PC-3 (cell line): ENCODE measurements around the gene NPNT. TPM values are rescaled to one million over a fixed set of nuclear protein-coding genes. Genes with fewer than 3 reads are reported as not detected.

Experiments
- ATAC-seq: fragments of 200-7000 bp; cut with Tn5 transposase; 2 replicates; pipeline ENCODE4 v1.9.1; 2020; ENCODE audit warnings: mild to moderate bottlenecking, moderate library complexity
- BruUV-seq: library from RNA; stranded (reverse); fragments of 400-500 nt; replicated peaks from 2 replicates; lab custom pipeline; 2021; lab: Mats Ljungman, UMichigan
- CTCF ChIA-PET: fragments of 300-600 bp; sonication (Branson Sonifier 250); formaldehyde crosslinking; loops from one replicate; lab custom pipeline; 2022; ENCODE audit warnings: antibody characterized with exemption; lab: Charles Lee
- POLR2A ChIA-PET: fragments of 300-600 bp; sonication (Branson Sonifier 250); formaldehyde crosslinking; loops from one replicate; lab custom pipeline; 2022; ENCODE audit warnings: antibody characterized with exemption; ENCODE audit not compliant: unreplicated experiment; lab: Charles Lee
- DNase-seq: peaks from one replicate; pipeline ENCODE4 v3.0.0-alpha.2; 2015
- H2AFZ ChIP-seq: fragments of 300-600 bp; sonication (generic); 2 replicates; pipeline ENCODE4 v1.6.0; 2016; ENCODE audit warnings: antibody characterized with exemption, low read length
- H3F3A ChIP-seq: fragments of 300-600 bp; sonication (generic); one replicate; pipeline ENCODE4 v1.6.0; 2017; ENCODE audit warnings: antibody characterized with exemption, low read length, control low read depth, mild to moderate bottlenecking; ENCODE audit not compliant: unreplicated experiment
- H3K27ac ChIP-seq: fragments of 300-600 bp; sonication (generic); 2 replicates; pipeline ENCODE4 v1.5.1; 2016; ENCODE audit warnings: mild to moderate bottlenecking, low read length
- H3K27me3 ChIP-seq: fragments of 300-600 bp; sonication (generic); 2 replicates; pipeline ENCODE4 v1.6.1; 2016; ENCODE audit warnings: low read length, mixed read lengths
- H3K36me3 ChIP-seq: fragments of 300-600 bp; sonication (generic); 2 replicates; pipeline ENCODE4 v1.6.1; 2016; ENCODE audit warnings: low read depth, mixed run types, low read length, mixed read lengths
- H3K4me1 ChIP-seq: fragments of 300-600 bp; sonication (generic); 2 replicates; pipeline ENCODE4 v1.5.1; 2016; ENCODE audit warnings: low read length; ENCODE audit not compliant: insufficient read depth
- H3K4me2 ChIP-seq: fragments of 300-600 bp; sonication (generic); 2 replicates; pipeline ENCODE4 v1.6.0; 2016; ENCODE audit warnings: low read length
- H3K4me3 ChIP-seq: fragments of 300-600 bp; sonication (generic); 2 replicates; pipeline ENCODE4 v1.5.1; 2016; ENCODE audit warnings: mild to moderate bottlenecking, low read length, mixed read lengths
- H3K79me2 ChIP-seq: fragments of 300-600 bp; sonication (generic); 2 replicates; pipeline ENCODE4 v1.6.1; 2017; ENCODE audit warnings: low read length, mixed read lengths
- H3K9ac ChIP-seq: fragments of 300-600 bp; sonication (generic); 2 replicates; pipeline ENCODE4 v1.6.0; 2016; ENCODE audit warnings: mild to moderate bottlenecking, low read length
- H3K9me2 ChIP-seq: fragments of 300-600 bp; sonication (generic); replicated peaks from 2 replicates; pipeline ENCODE4 v1.6.1; 2016; ENCODE audit warnings: mixed run types, low read length, mixed read lengths
- H3K9me3 ChIP-seq: fragments of 300-600 bp; sonication (generic); 2 replicates; pipeline ENCODE4 v1.6.1; 2016; ENCODE audit warnings: low read length, mixed read lengths
- H4K20me1 ChIP-seq: fragments of 300-600 bp; sonication (generic); 2 replicates; pipeline ENCODE4 v1.6.1; 2016; ENCODE audit warnings: low read length, mixed read lengths
- EZH2 ChIP-seq: fragments of 300-600 bp; sonication (generic); IDR thresholded peaks from one replicate; pipeline ENCODE4 v1.6.1; 2017; ENCODE audit warnings: antibody characterized with exemption, mild to moderate bottlenecking, low read length; ENCODE audit not compliant: unreplicated experiment
- EZH2phosphoT487 ChIP-seq: fragments of 300-600 bp; sonication (generic); IDR thresholded peaks from 2 replicates; pipeline ENCODE4 v1.6.1; 2018; ENCODE audit warnings: mild to moderate bottlenecking, antibody characterized with exemption, low read length, borderline replicate concordance
- intact Hi-C: fragments of 100-400 bp; cut with micrococcal nuclease; formaldehyde crosslinking; loops from 2 replicates; pipeline ENCODE4 v1.9.0; 2023
- total RNA-seq: library from RNA; depleted of rRNA; stranded (reverse); fragments of >200 nt; gene quantifications from 2 replicates; pipeline ENCODE4 v1.2.3, GENCODE V29; 2014
- TF ChIP-seq, protein P1 (sequence below): fragments of 300-600 bp; sonication (generic); conservative IDR thresholded peaks from 2 replicates; pipeline ENCODE4 v1.5.1; 2017; ENCODE audit warnings: antibody characterized with exemption, low read depth, mild to moderate bottlenecking, low read length

NPNT gene
- total RNA-seq, 1 experiment from 2014 or later, result 29.7 TPM

DNA sequence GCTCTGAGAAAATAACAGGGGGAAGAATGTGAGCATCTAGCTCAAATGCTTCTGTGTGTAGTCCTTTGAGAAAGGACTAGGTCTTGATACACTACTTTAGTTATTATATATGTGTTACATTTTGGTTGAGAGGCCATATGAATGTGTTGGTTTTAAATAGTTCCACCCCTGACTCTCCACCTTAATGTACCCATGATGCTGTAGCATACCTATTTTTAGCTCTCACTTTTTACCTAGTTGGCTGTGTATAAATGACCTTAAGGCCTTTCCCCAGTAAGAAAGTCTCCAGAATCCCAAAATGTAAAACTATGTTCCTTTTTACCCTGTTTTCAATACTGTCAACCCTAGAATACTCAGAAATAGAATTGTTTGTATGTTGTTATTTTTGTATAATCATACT lies 20.0 kb upstream of the NPNT start:
- Histone ChIP-seq H3K9me3 (no peaks in the 10 kb centered on the region), H3K36me3 (no peaks in the 10 kb centered on the region), H2AFZ (no peak overlapping the region), H4K20me1 (no peaks in the 10 kb centered on the region), H3K9me2 (no peaks in the 10 kb centered on the region), H3K27me3 (no peaks in the 10 kb centered on the region), H3K4me2 (no peak overlapping the region), H3K4me3 (no peak overlapping the region), H3K9ac (no peak overlapping the region), H3K27ac (no peak overlapping the region), H3K79me2 (no peaks in the 10 kb centered on the region), H3K4me1 (no peaks in the 10 kb centered on the region), H3F3A (no peaks in the 10 kb centered on the region)
- no TSS peak for BruUV-seq
- TF ChIP-seq, protein P1, sequence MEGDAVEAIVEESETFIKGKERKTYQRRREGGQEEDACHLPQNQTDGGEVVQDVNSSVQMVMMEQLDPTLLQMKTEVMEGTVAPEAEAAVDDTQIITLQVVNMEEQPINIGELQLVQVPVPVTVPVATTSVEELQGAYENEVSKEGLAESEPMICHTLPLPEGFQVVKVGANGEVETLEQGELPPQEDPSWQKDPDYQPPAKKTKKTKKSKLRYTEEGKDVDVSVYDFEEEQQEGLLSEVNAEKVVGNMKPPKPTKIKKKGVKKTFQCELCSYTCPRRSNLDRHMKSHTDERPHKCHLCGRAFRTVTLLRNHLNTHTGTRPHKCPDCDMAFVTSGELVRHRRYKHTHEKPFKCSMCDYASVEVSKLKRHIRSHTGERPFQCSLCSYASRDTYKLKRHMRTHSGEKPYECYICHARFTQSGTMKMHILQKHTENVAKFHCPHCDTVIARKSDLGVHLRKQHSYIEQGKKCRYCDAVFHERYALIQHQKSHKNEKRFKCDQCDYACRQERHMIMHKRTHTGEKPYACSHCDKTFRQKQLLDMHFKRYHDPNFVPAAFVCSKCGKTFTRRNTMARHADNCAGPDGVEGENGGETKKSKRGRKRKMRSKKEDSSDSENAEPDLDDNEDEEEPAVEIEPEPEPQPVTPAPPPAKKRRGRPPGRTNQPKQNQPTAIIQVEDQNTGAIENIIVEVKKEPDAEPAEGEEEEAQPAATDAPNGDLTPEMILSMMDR, result no peak
- TF ChIP-seq EZH2phosphoT487 (no peak), EZH2 (no peak)
- intact Hi-C loops, result no loop called here
- CTCF ChIA-PET, result no interaction called here
- POLR2A ChIA-PET, result no interaction called here
- ATAC-seq (no peak), DNase-seq (no peak)

DNA sequence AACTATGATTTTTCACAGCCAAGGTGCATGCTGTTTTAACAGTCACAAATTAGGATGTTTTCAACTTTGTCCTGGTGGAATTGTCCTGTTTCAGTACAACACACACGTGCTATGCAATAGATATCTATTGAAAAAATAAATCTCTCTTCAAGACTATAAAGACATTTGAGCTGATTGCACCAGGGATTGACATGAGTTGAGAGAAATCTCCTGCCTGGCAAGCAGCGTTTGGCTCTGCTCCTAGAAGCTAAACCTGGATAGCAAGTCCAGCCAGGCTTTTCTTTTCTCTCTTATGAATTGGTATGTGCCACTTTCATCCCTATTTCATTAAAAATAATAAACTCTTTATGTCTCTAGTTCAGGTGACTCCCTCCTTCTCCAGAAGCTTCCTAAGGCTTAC lies 16.6 kb upstream of the NPNT start:
- no peak for ATAC-seq
- no peak overlapping the region for H3K27ac ChIP-seq
- H3F3A ChIP-seq, result no peaks in the 10 kb centered on the region
- no peak for TF ChIP-seq EZH2phosphoT487
- TF ChIP-seq, protein P1, result no peak
- TF ChIP-seq EZH2, result no peak
- ChIA-PET POLR2A (no interaction called here), CTCF (no interaction called here)
- no peak overlapping the region for H3K4me3 ChIP-seq
- H3K4me2 ChIP-seq, result no peak overlapping the region
- no peaks in the 10 kb centered on the region for H3K27me3 ChIP-seq
- H3K9ac ChIP-seq, result no peak overlapping the region
- no peak overlapping the region for H2AFZ ChIP-seq
- no peaks in the 10 kb centered on the region for H3K36me3 ChIP-seq
- BruUV-seq, result no TSS peak
- no peaks in the 10 kb centered on the region for H3K79me2 ChIP-seq
- H3K4me1 ChIP-seq, result no peaks in the 10 kb centered on the region
- no peaks in the 10 kb centered on the region for H3K9me2 ChIP-seq
- no peaks in the 10 kb centered on the region for H3K9me3 ChIP-seq
- intact Hi-C loops, result no loop called here
- no peaks in the 10 kb centered on the region for H4K20me1 ChIP-seq
- no peak for DNase-seq

DNA sequence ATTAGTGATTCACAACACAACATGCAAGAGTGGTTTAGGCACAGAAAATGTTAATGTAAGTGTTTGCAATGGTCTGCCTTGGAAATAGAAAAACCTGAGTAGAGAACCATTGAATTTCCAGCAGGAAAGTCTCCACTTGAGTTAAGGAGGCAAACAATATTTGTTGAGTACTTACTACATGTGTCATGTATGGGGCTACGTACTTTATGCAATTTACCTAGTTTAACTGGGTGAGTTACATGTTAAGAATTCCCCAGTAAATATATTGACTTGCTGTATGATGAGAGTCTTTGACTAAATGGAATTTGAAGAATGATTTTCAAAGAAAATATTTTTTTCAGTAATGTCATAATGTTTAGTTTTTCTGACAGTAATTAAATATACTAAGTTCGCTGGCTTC lies 7.8 kb upstream of the NPNT start:
- no peak overlapping the region for H3K9ac ChIP-seq
- TF ChIP-seq EZH2phosphoT487 (no peak), EZH2 (no peak)
- TF ChIP-seq, protein P1, result no peak
- no peaks in the 10 kb centered on the region for H3K9me3 ChIP-seq
- H3K27me3 ChIP-seq, result no peaks in the 10 kb centered on the region
- no peak overlapping the region for H3K4me2 ChIP-seq
- H3K4me3 ChIP-seq, result no peak overlapping the region
- H3K36me3 ChIP-seq, result no peaks in the 10 kb centered on the region
- ChIA-PET CTCF (no interaction called here), POLR2A (no interaction called here)
- no peaks in the 10 kb centered on the region for H3F3A ChIP-seq
- H2AFZ ChIP-seq, result no peak overlapping the region
- BruUV-seq, result no TSS peak
- H3K9me2 ChIP-seq, result no peaks in the 10 kb centered on the region
- ATAC-seq (no peak), DNase-seq (no peak)
- no peak overlapping the region for H3K27ac ChIP-seq
- H3K79me2 ChIP-seq, result no peaks in the 10 kb centered on the region
- intact Hi-C loops, result no loop called here
- no peaks in the 10 kb centered on the region for H4K20me1 ChIP-seq
- H3K4me1 ChIP-seq, result no peaks in the 10 kb centered on the region
